ENCODE results near the gene CYP26A1.
A peak's percentile ranks its signal among the peaks of the same experiment; 100 is the strongest.

CYP26A1 gene

DNA sequence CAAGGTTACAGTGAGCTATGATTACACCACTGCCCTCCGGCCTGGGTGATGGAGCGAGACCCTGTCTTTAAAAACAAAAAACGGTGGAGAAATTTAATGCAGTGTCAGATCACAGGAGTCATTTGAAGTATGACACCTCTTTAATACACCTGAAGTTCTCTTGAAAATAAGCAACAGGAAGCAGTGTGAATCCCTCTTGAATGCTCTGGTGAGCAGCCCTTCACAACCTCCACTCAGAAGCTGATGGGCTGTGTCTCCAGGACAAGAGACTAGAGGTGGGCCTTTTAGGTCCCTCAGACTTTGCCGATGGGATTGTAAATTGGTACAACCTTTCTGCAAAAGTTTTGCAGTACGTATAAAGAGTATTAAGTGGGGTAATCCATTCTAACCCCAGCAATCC is 50.1 kb downstream of the CYP26A1 start:
- Histone ChIP-seq H3K9me3 (ENCODE audit: severe bottlenecking) (no peaks in the 10 kb centered on the region), H3K4me1 (ENCODE audit: insufficient read depth, poor library complexity, severe bottlenecking) (no peaks in the 10 kb centered on the region), H3K4me3 (ENCODE audit: severe bottlenecking) (no peak overlapping the region), H3K36me3 (ENCODE audit: low read depth) (no peaks in the 10 kb centered on the region), H3K27ac (ENCODE audit: poor library complexity, severe bottlenecking) (no peak overlapping the region), H3K27me3 (ENCODE audit: insufficient read depth, poor library complexity, severe bottlenecking) (no peaks in the 10 kb centered on the region)
- DNase-seq (ENCODE audit: low spot score) = no peak
- TF ChIP-seq, protein P1, sequence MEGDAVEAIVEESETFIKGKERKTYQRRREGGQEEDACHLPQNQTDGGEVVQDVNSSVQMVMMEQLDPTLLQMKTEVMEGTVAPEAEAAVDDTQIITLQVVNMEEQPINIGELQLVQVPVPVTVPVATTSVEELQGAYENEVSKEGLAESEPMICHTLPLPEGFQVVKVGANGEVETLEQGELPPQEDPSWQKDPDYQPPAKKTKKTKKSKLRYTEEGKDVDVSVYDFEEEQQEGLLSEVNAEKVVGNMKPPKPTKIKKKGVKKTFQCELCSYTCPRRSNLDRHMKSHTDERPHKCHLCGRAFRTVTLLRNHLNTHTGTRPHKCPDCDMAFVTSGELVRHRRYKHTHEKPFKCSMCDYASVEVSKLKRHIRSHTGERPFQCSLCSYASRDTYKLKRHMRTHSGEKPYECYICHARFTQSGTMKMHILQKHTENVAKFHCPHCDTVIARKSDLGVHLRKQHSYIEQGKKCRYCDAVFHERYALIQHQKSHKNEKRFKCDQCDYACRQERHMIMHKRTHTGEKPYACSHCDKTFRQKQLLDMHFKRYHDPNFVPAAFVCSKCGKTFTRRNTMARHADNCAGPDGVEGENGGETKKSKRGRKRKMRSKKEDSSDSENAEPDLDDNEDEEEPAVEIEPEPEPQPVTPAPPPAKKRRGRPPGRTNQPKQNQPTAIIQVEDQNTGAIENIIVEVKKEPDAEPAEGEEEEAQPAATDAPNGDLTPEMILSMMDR (IDR thresholded peaks at IDR 0.05; ENCODE audit: poor library complexity, severe bottlenecking) = no peak
- no peak for ATAC-seq (ENCODE audit: low read depth)

DNA sequence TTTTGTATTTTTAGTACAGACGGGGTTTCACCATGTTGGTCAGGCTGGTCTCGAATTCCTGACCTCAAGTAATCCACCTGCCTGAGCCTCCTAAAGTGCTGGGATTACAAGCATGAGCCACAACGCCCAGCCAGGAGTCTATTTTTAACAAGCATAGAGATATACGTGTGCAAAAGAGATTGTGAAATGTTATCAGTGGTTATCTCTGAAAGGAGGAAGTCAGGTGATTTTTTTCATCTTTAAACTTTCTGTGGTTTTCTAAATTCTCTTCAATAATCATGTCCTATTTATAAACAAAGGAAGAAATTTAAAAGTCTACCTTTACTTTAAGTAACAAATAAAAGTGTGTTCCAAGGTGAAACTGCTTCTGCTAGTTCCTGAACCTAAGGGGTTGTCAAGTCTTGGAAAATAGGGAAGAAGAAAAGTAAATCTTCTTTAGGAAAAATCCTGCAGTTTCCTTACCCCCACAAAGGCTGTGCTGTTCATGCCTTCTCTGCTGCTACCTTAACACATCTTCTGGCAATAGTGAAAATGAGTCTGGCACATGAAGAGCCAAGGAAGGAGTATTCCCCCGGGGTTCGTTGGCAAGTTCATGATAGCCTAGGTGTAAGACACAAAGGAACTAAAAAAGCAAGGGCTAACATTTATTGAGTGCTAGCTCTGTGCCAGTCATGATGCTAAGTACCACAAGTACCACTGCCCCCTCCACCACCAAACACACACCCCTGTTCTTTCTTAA is 51.1 kb downstream of the CYP26A1 start:
- Histone ChIP-seq H3K27ac (ENCODE audit: poor library complexity, severe bottlenecking) (no peak overlapping the region), H3K9me3 (ENCODE audit: severe bottlenecking) (no peaks in the 10 kb centered on the region), H3K4me3 (ENCODE audit: severe bottlenecking) (no peak overlapping the region), H3K27me3 (ENCODE audit: insufficient read depth, poor library complexity, severe bottlenecking) (no peaks in the 10 kb centered on the region), H3K36me3 (ENCODE audit: low read depth) (no peaks in the 10 kb centered on the region), H3K4me1 (ENCODE audit: insufficient read depth, poor library complexity, severe bottlenecking) (no peaks in the 10 kb centered on the region)
- TF ChIP-seq, protein P1 (IDR thresholded peaks at IDR 0.05; ENCODE audit: poor library complexity, severe bottlenecking) = no peak
- DNase-seq (ENCODE audit: low spot score) (no peak), ATAC-seq (ENCODE audit: low read depth) (no peak)

DNA sequence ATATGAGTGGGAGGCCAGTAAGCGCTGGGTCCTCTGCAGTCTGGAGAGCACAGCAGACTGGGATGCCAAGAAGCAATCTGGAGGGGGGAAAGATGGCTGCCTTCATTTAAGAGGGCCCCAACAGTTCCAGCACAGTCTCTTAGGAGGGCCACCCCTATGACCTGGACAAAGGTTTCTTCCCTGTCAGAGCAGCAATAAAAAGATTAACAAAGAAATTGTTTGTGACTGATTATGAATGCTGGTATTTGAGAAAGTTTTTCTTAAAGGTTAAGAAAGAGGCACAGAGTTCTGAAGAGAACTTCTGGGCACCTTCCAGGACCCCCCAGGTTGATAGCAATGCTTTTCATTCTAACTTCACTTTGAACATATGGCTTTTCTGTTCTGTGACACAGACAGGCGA is 52.3 kb downstream of the CYP26A1 start:
- no peaks in the 10 kb centered on the region for H3K36me3 ChIP-seq (ENCODE audit: low read depth)
- ATAC-seq (ENCODE audit: low read depth) (no peak), DNase-seq (ENCODE audit: low spot score) (no peak)
- no peaks in the 10 kb centered on the region for H3K9me3 ChIP-seq (ENCODE audit: severe bottlenecking)
- no peak overlapping the region for H3K4me3 ChIP-seq (ENCODE audit: severe bottlenecking)
- no peaks in the 10 kb centered on the region for H3K27me3 ChIP-seq (ENCODE audit: insufficient read depth, poor library complexity, severe bottlenecking)
- no peak overlapping the region for H3K27ac ChIP-seq (ENCODE audit: poor library complexity, severe bottlenecking)
- H3K4me1 ChIP-seq (ENCODE audit: insufficient read depth, poor library complexity, severe bottlenecking) = no peaks in the 10 kb centered on the region
- TF ChIP-seq, protein P1 (IDR thresholded peaks at IDR 0.05; ENCODE audit: poor library complexity, severe bottlenecking) = no peak

DNA sequence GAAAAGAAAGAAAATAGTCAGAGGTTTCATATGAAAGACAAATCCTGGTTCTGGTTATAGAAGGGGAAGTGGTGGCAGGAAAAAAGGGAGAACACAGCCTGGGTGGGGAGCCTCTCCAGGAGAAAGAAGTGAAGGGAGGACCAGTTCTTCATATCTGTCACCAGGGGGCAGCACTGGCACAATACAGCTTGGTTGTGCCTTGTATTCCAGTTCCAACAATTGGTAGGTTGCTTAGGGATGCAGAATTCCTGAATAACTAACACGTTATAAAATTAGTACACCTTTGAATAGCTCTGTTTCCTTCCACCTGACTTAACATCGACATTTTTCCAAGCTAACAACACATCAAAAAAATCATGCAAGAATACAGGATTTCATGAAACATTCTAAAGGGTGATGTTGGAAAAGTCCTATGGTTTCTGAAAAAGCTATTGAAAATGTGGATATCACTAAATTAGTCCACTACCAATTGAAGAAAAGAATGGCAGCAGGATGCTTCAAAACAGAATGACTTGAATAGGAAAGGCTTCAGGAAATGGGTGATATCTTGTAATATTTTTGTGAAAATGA is 52.9 kb downstream of the CYP26A1 start:
- Histone ChIP-seq H3K4me1 (ENCODE audit: insufficient read depth, poor library complexity, severe bottlenecking) (no peaks in the 10 kb centered on the region), H3K4me3 (ENCODE audit: severe bottlenecking) (no peak overlapping the region), H3K27me3 (ENCODE audit: insufficient read depth, poor library complexity, severe bottlenecking) (no peaks in the 10 kb centered on the region), H3K27ac (ENCODE audit: poor library complexity, severe bottlenecking) (no peak overlapping the region), H3K36me3 (ENCODE audit: low read depth) (no peaks in the 10 kb centered on the region), H3K9me3 (ENCODE audit: severe bottlenecking) (no peaks in the 10 kb centered on the region)
- no peak for DNase-seq (ENCODE audit: low spot score)
- ATAC-seq (ENCODE audit: low read depth) = no peak
- TF ChIP-seq, protein P1 (IDR thresholded peaks at IDR 0.05; ENCODE audit: poor library complexity, severe bottlenecking) = peak; percentile 30
